T1000 (cell line): ENCODE measurements around the gene DHX32.
A peak's percentile ranks its signal among the peaks of the same experiment; 100 is the strongest.

Experiments
- DNase-seq: peaks from one replicate; lab custom pipeline; 2025; ENCODE audit warnings: mixed read lengths; lab: John Stamatoyannopoulos, UW

Gene DHX32

GRCh38 chr10:125848371-125848770, 32.7 kb downstream of the DHX32 start:
- no peak for DNase-seq

- no peak for DNase-seq
Observed at GRCh38 chr10:125846894-125847293, 34.2 kb downstream of the DHX32 start.

- no peak for DNase-seq
Observed at GRCh38 chr10:125845617-125846016, 35.5 kb downstream of the DHX32 start.

GRCh38 chr10:125844751-125845221, 36.3 kb downstream of the DHX32 start:
- DNase-seq = no peak

GRCh38 chr10:125843603-125844329, 37.3 kb downstream of the DHX32 start:
- DNase-seq = no peak

GRCh38 chr10:125840955-125841354, 40.1 kb downstream of the DHX32 start:
- no peak for DNase-seq

- no peak for DNase-seq
Observed at GRCh38 chr10:125840406-125840805, 40.7 kb downstream of the DHX32 start.

- DNase-seq = no peak
Observed at GRCh38 chr10:125838802-125839575, 42.1 kb downstream of the DHX32 start.

- DNase-seq = no peak
Observed at GRCh38 chr10:125836746-125837145, 44.3 kb downstream of the DHX32 start.

- DNase-seq = no peak
Observed at GRCh38 chr10:125828311-125828710, 52.8 kb downstream of the DHX32 start.

- no peak for DNase-seq
Observed at GRCh38 chr10:125827133-125827532, 54.0 kb downstream of the DHX32 start.

GRCh38 chr10:125824736-125825135, 56.4 kb downstream of the DHX32 start:
- DNase-seq = no peak

GRCh38 chr10:125823663-125824251, 57.3 kb downstream of the DHX32 start:
- no peak for DNase-seq

- peak; percentile 94 for DNase-seq
Observed at GRCh38 chr10:125822878-125823662, 58.0 kb downstream of the DHX32 start, which contains the start of the genes BCCIP and UROS. TSS of gene BCCIP (plus strand) at chr10:125823546. CDS start at chr10:125823558, 12 bp downstream. TSS of gene UROS (minus strand) at chr10:125823258. CDS start at chr10:125816499, 6,759 bp downstream.

GRCh38 chr10:125820701-125821100, 60.4 kb downstream of the DHX32 start:
- DNase-seq = no peak

GRCh38 chr10:125817337-125817946, 63.6 kb downstream of the DHX32 start:
- DNase-seq = no peak

GRCh38 chr10:125816548-125816947, 64.5 kb downstream of the DHX32 start:
- DNase-seq = no peak

GRCh38 chr10:125815764-125816163, 65.3 kb downstream of the DHX32 start:
- DNase-seq = no peak

- no peak for DNase-seq
Observed at GRCh38 chr10:125812128-125812750, 68.9 kb downstream of the DHX32 start.

- DNase-seq = no peak
Observed at GRCh38 chr10:125811251-125811650, 69.8 kb downstream of the DHX32 start.

GRCh38 chr10:125808047-125808446, 73.0 kb downstream of the DHX32 start:
- DNase-seq = no peak
